ENCODE measurements around the gene ERBB4. TPM values are rescaled to one million over a fixed set of nuclear protein-coding genes. Genes with fewer than 3 reads are reported as not detected.

ERBB4 gene
- total RNA-seq, 4 donors from 2014 or later, result 0.16 to 12.7 (median 0.27) TPM; not detected in 1

DNA sequence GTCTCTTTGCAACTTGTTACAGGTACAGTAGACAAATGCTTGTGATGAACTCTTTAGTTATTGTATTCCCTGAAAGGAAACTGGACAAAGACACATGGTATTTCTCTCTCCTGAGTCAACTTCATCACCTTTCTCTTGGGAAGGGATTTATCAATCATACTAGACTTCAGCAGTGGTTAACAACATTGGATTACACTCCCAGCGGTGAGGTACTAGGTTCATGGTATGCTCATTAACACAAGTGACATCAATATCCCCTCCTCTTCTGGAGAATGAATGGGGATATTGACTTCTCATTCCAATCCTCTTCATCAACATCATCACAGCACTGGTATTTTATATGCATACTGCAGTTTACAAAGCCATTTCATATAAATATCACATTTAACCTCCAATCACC lies 574.6 kb downstream of the ERBB4 start:
- 80 to 86% methylated on average over 1 of the region's 1 CpG for WGBS, 2 donors (ENCODE audit: low coverage in 1 of 2)

DNA sequence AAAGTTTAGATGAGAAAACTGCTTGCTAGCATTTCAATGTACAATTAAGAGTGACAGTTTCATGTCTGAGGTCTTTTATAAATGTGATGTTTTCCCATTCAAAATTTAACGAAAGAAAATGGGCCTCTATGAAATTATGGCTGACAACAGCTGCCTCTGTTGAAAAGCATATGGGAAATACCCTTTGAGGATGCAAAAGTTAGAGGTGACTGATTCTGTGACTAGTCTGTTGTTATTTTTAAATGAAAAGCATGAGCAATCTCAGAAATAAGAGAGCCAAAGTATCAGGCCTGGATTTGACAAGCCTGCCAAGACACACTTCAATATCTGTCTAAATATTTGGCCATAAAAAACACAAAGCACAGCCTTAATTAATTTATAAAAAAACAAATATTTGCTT lies 580.8 kb downstream of the ERBB4 start:
- H3K27ac ChIP-seq, result no peak overlapping the region
- H3K4me3 ChIP-seq, result no peak overlapping the region
- H3K4me1 ChIP-seq, result no peaks in the 10 kb centered on the region
- H3K9me3 ChIP-seq, result no peaks in the 10 kb centered on the region
- TF ChIP-seq, protein P1, sequence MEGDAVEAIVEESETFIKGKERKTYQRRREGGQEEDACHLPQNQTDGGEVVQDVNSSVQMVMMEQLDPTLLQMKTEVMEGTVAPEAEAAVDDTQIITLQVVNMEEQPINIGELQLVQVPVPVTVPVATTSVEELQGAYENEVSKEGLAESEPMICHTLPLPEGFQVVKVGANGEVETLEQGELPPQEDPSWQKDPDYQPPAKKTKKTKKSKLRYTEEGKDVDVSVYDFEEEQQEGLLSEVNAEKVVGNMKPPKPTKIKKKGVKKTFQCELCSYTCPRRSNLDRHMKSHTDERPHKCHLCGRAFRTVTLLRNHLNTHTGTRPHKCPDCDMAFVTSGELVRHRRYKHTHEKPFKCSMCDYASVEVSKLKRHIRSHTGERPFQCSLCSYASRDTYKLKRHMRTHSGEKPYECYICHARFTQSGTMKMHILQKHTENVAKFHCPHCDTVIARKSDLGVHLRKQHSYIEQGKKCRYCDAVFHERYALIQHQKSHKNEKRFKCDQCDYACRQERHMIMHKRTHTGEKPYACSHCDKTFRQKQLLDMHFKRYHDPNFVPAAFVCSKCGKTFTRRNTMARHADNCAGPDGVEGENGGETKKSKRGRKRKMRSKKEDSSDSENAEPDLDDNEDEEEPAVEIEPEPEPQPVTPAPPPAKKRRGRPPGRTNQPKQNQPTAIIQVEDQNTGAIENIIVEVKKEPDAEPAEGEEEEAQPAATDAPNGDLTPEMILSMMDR (IDR thresholded peaks at IDR 0.05), result no peak
- TF ChIP-seq POLR2AphosphoS5 (IDR thresholded peaks at IDR 0.05), result no peak
- no peak for TF ChIP-seq POLR2A (IDR thresholded peaks at IDR 0.05)
- TF ChIP-seq EP300 (IDR thresholded peaks at IDR 0.05; ENCODE audit: low read depth), result no peak
- no peaks in the 10 kb centered on the region for H3K27me3 ChIP-seq
- WGBS, 2 donors (ENCODE audit: low coverage in 1 of 2), result 72 to 77% methylated on average over 1 of the region's 1 CpG
- intact Hi-C loops (cut with DNase I; ENCODE audit: low total_unique reads), result no loop called here
- no peaks in the 10 kb centered on the region for H3K36me3 ChIP-seq
- in situ Hi-C loops (cut with MboI; ENCODE audit: low pct_ligation_motif_present in 1 of 4, low pct_unique_long_range_greater_than_20kb in 1 of 4, low sequenced_read_pairs in 3 of 4), result no loop called here
- no peak for DNase-seq

More for the DNA sequence above, 574.6 kb downstream of the ERBB4 start:
- Histone ChIP-seq H3K36me3 (no peaks in the 10 kb centered on the region), H3K27ac (no peak overlapping the region), H3K4me3 (no peak overlapping the region), H3K4me1 (no peaks in the 10 kb centered on the region), H3K27me3 (no peaks in the 10 kb centered on the region), H3K9me3 (no peaks in the 10 kb centered on the region)
- TF ChIP-seq, protein P1 (IDR thresholded peaks at IDR 0.05), result no peak
- intact Hi-C loops (cut with DNase I; ENCODE audit: low total_unique reads), result no loop called here
- in situ Hi-C loops (cut with MboI; ENCODE audit: low pct_ligation_motif_present in 1 of 4, low pct_unique_long_range_greater_than_20kb in 1 of 4, low sequenced_read_pairs in 3 of 4), result no loop called here
- no peak for DNase-seq

DNA sequence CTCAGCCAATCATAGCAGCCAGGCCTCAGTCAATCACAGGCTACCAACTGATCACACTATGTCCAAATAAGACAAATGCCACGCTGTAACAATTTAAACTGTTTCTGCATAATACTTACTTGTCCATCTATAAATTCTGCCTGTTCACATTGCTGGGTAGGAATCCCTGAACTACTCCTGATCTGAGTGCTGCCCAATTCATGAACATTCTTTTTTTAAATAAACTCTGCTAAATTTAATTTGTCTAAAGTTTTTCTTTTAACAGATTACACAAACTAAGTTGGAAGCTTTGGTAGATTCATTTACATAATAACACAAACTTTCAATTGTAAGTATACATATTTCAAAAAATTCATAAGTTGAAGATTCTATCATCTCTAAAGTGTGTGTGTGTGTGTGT lies 583.0 kb downstream of the ERBB4 start:
- 55 to 60% methylated on average over 1 of the region's 1 CpG for WGBS, 2 donors (ENCODE audit: low coverage in 1 of 2)
- in situ Hi-C loops (cut with MboI; ENCODE audit: low pct_ligation_motif_present in 1 of 4, low pct_unique_long_range_greater_than_20kb in 1 of 4, low sequenced_read_pairs in 3 of 4), result no loop called here

DNA sequence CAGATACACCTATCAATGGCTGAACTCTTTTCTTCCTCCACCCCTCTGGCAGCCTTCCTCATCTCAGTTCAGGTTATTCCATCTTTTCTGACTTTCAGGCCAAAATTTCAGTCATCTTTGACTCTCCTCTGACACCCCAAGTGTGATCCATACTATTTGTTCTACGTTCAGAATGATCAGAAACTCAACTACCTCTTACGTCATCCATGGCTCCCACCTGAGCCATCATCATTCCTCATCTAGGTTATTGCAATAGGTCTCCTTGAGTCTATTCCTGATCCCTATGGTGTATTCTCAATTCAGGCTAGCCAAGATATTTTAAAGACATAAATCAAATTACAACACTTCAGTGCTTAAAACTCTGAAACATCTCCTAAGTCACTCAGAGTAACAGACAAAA lies 589.7 kb downstream of the ERBB4 start:
- no peak for DNase-seq
- no peaks in the 10 kb centered on the region for H3K4me1 ChIP-seq
- WGBS, 2 donors (ENCODE audit: low coverage in 1 of 2), result 51 to 60% methylated on average over 2 of the region's 2 CpGs
- TF ChIP-seq EP300 (IDR thresholded peaks at IDR 0.05; ENCODE audit: low read depth) (no peak), POLR2AphosphoS5 (IDR thresholded peaks at IDR 0.05) (no peak), POLR2A (IDR thresholded peaks at IDR 0.05) (no peak)
- TF ChIP-seq, protein P1 (IDR thresholded peaks at IDR 0.05), result no peak
- no peaks in the 10 kb centered on the region for H3K27me3 ChIP-seq
- H3K9me3 ChIP-seq, result no peaks in the 10 kb centered on the region
- H3K4me3 ChIP-seq, result no peak overlapping the region
- no peak overlapping the region for H3K27ac ChIP-seq
- intact Hi-C loops (cut with DNase I; ENCODE audit: low total_unique reads), result no loop called here
- H3K36me3 ChIP-seq, result no peaks in the 10 kb centered on the region
- in situ Hi-C loops (cut with MboI; ENCODE audit: low pct_ligation_motif_present in 1 of 4, low pct_unique_long_range_greater_than_20kb in 1 of 4, low sequenced_read_pairs in 3 of 4), result no loop called here

More for the DNA sequence above, 583.0 kb downstream of the ERBB4 start:
- Histone ChIP-seq H3K4me1 (no peaks in the 10 kb centered on the region), H3K9me3 (no peaks in the 10 kb centered on the region), H3K36me3 (no peaks in the 10 kb centered on the region), H3K27me3 (no peaks in the 10 kb centered on the region), H3K27ac (no peak overlapping the region), H3K4me3 (no peak overlapping the region)
- TF ChIP-seq POLR2A (IDR thresholded peaks at IDR 0.05) (no peak), EP300 (IDR thresholded peaks at IDR 0.05; ENCODE audit: low read depth) (no peak), POLR2AphosphoS5 (IDR thresholded peaks at IDR 0.05) (no peak)
- TF ChIP-seq, protein P1 (IDR thresholded peaks at IDR 0.05), result no peak
- intact Hi-C loops (cut with DNase I; ENCODE audit: low total_unique reads), result no loop called here
- DNase-seq, result no peak

All from transverse colon (tissue), 4 donors.